ENCODE measurements around the gene RAI1.

DNA sequence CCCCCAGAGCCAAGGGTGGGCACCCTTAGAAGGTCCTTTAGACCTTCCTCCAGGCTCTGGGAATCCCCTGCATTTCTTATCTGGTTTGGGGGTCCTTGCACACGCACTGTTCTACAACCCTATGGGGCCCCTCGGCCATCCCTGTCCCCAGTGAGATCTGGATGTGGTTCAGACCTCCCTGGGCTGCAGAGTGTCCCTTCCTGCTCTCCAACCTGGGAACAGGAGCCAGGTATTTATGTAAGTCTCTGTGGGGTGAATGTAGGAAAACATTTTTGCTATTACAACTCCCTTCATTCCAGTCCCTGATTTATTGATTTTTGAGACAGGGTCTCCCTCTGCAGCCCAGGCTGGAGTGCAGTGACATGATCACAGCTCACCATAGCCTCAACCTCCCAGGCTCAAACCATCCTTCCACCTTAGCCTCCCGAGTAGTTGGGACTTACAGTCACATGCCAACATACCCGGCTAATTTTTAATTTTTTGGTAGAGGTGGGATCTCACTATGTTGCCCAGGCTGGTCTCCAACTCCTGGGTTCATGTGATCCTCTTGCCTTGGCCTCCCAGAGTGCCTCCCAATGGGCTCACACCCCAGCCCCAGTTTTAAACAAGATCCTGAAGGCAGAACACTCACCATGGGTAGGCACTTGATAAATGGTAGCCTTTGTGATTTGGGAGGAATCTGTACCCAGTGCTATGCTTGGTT lies 61.6 kb downstream of the RAI1 start:
- TF ChIP-seq ZNF207 (IDR thresholded peaks at IDR 0.05; ENCODE audit: borderline replicate concordance) (no peak), HDGF (IDR thresholded peaks at IDR 0.05) (no peak), MXI1 (IDR thresholded peaks at IDR 0.05; ENCODE audit: low read depth, low read length) (no peak), POLR2AphosphoS5 (IDR thresholded peaks at IDR 0.05; ENCODE audit: low read length) (no peak)
- TF ChIP-seq, protein P1, sequence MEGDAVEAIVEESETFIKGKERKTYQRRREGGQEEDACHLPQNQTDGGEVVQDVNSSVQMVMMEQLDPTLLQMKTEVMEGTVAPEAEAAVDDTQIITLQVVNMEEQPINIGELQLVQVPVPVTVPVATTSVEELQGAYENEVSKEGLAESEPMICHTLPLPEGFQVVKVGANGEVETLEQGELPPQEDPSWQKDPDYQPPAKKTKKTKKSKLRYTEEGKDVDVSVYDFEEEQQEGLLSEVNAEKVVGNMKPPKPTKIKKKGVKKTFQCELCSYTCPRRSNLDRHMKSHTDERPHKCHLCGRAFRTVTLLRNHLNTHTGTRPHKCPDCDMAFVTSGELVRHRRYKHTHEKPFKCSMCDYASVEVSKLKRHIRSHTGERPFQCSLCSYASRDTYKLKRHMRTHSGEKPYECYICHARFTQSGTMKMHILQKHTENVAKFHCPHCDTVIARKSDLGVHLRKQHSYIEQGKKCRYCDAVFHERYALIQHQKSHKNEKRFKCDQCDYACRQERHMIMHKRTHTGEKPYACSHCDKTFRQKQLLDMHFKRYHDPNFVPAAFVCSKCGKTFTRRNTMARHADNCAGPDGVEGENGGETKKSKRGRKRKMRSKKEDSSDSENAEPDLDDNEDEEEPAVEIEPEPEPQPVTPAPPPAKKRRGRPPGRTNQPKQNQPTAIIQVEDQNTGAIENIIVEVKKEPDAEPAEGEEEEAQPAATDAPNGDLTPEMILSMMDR (IDR thresholded peaks at IDR 0.05 in 2 of 3, conservative IDR thresholded peaks at IDR 0.05 in 1 of 3; ENCODE audit: control insufficient read depth in 2 of 3, extremely low read depth in 1 of 3, insufficient read depth in 1 of 3, low read depth in 3 of 3, low read length in 3 of 3), result no peak
- TF ChIP-seq, protein P2, sequence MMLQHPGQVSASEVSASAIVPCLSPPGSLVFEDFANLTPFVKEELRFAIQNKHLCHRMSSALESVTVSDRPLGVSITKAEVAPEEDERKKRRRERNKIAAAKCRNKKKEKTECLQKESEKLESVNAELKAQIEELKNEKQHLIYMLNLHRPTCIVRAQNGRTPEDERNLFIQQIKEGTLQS (IDR thresholded peaks at IDR 0.05; ENCODE audit: borderline replicate concordance, extremely low read depth, low read depth, low read length), result no peak
